ENCODE data around the gene CCDC180. TPM values are rescaled to one million over a fixed set of nuclear protein-coding genes. Genes with fewer than 3 reads are reported as not detected.

CCDC180 gene
- total RNA-seq, 2 experiments from 2014 or later = 6.6 to 7.1 TPM

DNA sequence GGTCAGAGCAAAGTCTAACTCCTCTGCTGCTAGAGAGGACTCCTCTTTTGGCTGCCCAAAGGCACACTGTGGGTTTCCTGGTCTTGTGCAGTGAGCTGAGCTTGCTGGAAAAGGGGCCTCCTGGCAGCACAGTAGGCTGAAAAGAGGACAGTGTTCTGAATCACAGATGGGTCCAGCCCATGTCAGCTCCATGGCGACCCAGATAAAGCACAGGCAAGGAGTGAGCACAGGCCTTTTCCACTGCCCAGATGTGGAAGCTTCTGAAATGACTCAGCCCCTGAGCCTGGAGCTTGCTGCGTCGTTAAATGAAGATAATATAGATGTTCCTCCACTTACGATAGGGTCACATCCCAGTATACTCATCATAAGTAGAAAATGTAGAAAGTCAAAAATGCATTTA, 8.1 kb downstream of the CCDC180 start:
- no peaks in the 10 kb centered on the region for H3K27me3 Mint-ChIP-seq
- POLR2A ChIA-PET = no interaction called here
- no peak overlapping the region for H3K27ac Mint-ChIP-seq
- H3K36me3 Mint-ChIP-seq (ENCODE audit: low read depth) = peaks cover 85% of the 10 kb centered on the region
- H3K4me3 Mint-ChIP-seq = no peak overlapping the region
- H3K4me3 ChIP-seq (ENCODE audit: low read length) = no peak overlapping the region
- no peaks in the 10 kb centered on the region for H3K9me3 ChIP-seq (ENCODE audit: control insufficient read depth in 1 of 2, insufficient read depth in 1 of 2, low read length in 2 of 2)
- no peaks in the 10 kb centered on the region for H3K9me3 Mint-ChIP-seq
- TF ChIP-seq, protein P1, sequence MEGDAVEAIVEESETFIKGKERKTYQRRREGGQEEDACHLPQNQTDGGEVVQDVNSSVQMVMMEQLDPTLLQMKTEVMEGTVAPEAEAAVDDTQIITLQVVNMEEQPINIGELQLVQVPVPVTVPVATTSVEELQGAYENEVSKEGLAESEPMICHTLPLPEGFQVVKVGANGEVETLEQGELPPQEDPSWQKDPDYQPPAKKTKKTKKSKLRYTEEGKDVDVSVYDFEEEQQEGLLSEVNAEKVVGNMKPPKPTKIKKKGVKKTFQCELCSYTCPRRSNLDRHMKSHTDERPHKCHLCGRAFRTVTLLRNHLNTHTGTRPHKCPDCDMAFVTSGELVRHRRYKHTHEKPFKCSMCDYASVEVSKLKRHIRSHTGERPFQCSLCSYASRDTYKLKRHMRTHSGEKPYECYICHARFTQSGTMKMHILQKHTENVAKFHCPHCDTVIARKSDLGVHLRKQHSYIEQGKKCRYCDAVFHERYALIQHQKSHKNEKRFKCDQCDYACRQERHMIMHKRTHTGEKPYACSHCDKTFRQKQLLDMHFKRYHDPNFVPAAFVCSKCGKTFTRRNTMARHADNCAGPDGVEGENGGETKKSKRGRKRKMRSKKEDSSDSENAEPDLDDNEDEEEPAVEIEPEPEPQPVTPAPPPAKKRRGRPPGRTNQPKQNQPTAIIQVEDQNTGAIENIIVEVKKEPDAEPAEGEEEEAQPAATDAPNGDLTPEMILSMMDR (IDR thresholded peaks at IDR 0.05) = no peak
- DNase-seq = no peak
- H3K4me1 Mint-ChIP-seq (ENCODE audit: low read depth) = peaks cover 4% of the 10 kb centered on the region
- H3K27me3 ChIP-seq (ENCODE audit: control insufficient read depth in 1 of 2, insufficient read depth in 2 of 2, low read length in 2 of 2) = no peaks in the 10 kb centered on the region
- CTCF ChIA-PET = no interaction called here
- peaks cover 4% of the 10 kb centered on the region for H3K4me1 ChIP-seq (ENCODE audit: insufficient read depth, low read length)
- no peak for ATAC-seq (ENCODE audit: poor library complexity)
- H3K36me3 ChIP-seq (ENCODE audit: insufficient read depth, low read length) = peaks cover 16% of the 10 kb centered on the region
- no peak overlapping the region for H3K27ac ChIP-seq (ENCODE audit: low read depth in 1 of 2, low read length in 2 of 2)
- intact Hi-C loops (cut with DNase I, micrococcal nuclease) = no loop called here

DNA sequence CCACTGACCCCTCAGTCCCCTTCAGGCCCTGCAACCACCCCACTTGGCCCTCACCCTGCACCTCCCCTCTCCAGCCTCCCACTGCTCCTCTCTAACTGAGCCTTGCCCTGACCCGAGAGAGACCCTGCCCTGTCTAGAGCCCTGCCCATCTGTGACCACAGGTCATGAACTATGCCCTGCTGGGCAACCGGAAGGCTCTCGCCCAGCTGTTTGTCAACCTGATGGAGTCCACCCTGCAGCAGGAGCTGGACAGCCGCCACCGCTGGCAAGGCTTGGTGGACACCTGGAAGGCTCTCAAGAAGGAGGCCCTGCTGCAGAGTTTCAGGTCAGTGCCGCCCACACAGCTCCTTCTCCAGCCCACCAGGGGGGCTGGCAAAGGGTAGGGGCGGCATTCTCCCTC, 9.4 kb downstream of the CCDC180 start:
- peaks cover 4% of the 10 kb centered on the region for H3K4me1 ChIP-seq (ENCODE audit: insufficient read depth, low read length)
- H3K4me3 ChIP-seq (ENCODE audit: low read length) = no peak overlapping the region
- ChIA-PET CTCF (no interaction called here), POLR2A (no interaction called here)
- no peak for ATAC-seq (ENCODE audit: poor library complexity)
- H3K9me3 Mint-ChIP-seq = no peaks in the 10 kb centered on the region
- no peak overlapping the region for H3K27ac ChIP-seq (ENCODE audit: low read depth in 1 of 2, low read length in 2 of 2)
- TF ChIP-seq, protein P1 (IDR thresholded peaks at IDR 0.05) = no peak
- no peaks in the 10 kb centered on the region for H3K27me3 Mint-ChIP-seq
- peaks cover 88% of the 10 kb centered on the region for H3K36me3 Mint-ChIP-seq (ENCODE audit: low read depth)
- H3K36me3 ChIP-seq (ENCODE audit: insufficient read depth, low read length) = peaks cover 18% of the 10 kb centered on the region
- intact Hi-C loops (cut with DNase I, micrococcal nuclease) = no loop called here
- H3K4me1 Mint-ChIP-seq (ENCODE audit: low read depth) = peaks cover 4% of the 10 kb centered on the region
- no peak for DNase-seq
- H3K27me3 ChIP-seq (ENCODE audit: control insufficient read depth in 1 of 2, insufficient read depth in 2 of 2, low read length in 2 of 2) = no peaks in the 10 kb centered on the region
- H3K4me3 Mint-ChIP-seq = no peak overlapping the region
- H3K27ac Mint-ChIP-seq = no peak overlapping the region
- no peaks in the 10 kb centered on the region for H3K9me3 ChIP-seq (ENCODE audit: control insufficient read depth in 1 of 2, insufficient read depth in 1 of 2, low read length in 2 of 2)

DNA sequence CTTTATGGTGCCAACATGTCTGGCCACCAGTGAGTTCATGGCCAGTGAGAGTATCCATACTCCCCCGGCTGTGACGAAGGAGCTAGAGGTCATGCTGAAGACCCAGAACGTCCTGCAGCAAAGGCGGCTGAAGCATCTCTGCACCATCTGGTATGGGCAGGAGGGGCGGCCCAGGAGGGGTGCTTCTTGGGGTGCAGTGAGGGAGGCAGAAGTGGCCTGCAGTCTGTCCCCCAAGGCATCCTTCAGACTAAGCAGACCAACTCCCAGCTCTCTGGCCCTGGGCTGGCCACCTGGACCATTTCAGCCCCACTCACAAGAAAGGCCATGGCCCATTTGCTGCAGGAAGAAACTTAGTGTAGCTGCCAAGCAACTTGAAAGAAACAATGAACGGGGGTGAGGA, 11.0 kb downstream of the CCDC180 start:
- Histone ChIP-seq H3K4me3 (ENCODE audit: low read length) (no peak overlapping the region), H3K36me3 (ENCODE audit: insufficient read depth, low read length) (peaks cover 18% of the 10 kb centered on the region), H3K27me3 (ENCODE audit: control insufficient read depth in 1 of 2, insufficient read depth in 2 of 2, low read length in 2 of 2) (no peaks in the 10 kb centered on the region), H3K27ac (ENCODE audit: low read depth in 1 of 2, low read length in 2 of 2) (no peak overlapping the region), H3K4me1 (ENCODE audit: insufficient read depth, low read length) (peaks cover 4% of the 10 kb centered on the region), H3K9me3 (ENCODE audit: control insufficient read depth in 1 of 2, insufficient read depth in 1 of 2, low read length in 2 of 2) (no peaks in the 10 kb centered on the region)
- Mint-ChIP-seq H3K36me3 (ENCODE audit: low read depth) (peaks cover 84% of the 10 kb centered on the region), H3K27ac (no peak overlapping the region), H3K4me3 (no peak overlapping the region), H3K4me1 (ENCODE audit: low read depth) (peaks cover 4% of the 10 kb centered on the region), H3K27me3 (no peaks in the 10 kb centered on the region), H3K9me3 (no peaks in the 10 kb centered on the region)
- DNase-seq (no peak), ATAC-seq (ENCODE audit: poor library complexity) (no peak)
- CTCF ChIA-PET = no interaction called here
- TF ChIP-seq, protein P1 (IDR thresholded peaks at IDR 0.05) = no peak
- POLR2A ChIA-PET = no interaction called here
- intact Hi-C loops (cut with DNase I, micrococcal nuclease) = no loop called here
